SK-N-SH (cell line): ENCODE results near the gene AGBL4.

ENCODE experiments used
- EP300 ChIP-seq, 2 experiments: IDR thresholded peaks; 2 replicates each; pipeline versions ENCODE4 v1.4.0 to v1.6.1; 2012; ENCODE audit warnings: borderline replicate concordance in 1 of 2, low read depth in 1 of 2, low read length in 1 of 2
- EZH2phosphoT487 ChIP-seq: fragments of 200-600 bp; sonication (generic); IDR thresholded peaks from 2 replicates; pipeline ENCODE4 v1.6.1; 2017; ENCODE audit warnings: low read depth, mixed run types, mild to moderate bottlenecking, antibody characterized with exemption, moderate library complexity, borderline replicate concordance
- FOXJ3 ChIP-seq: sonication (generic); formaldehyde crosslinking; IDR thresholded peaks from 2 replicates; pipeline ENCODE4 v1.5.1; 2020; ENCODE audit warnings: mild to moderate bottlenecking, missing genetic modification reagents
- MXI1 ChIP-seq: IDR thresholded peaks from 2 replicates; pipeline ENCODE4 v1.6.1; 2012; ENCODE audit warnings: mild to moderate bottlenecking, low read depth, low read length, improper control_type of control experiment
- RCOR1 ChIP-seq: fragments of 150-350 bp; IDR thresholded peaks from 2 replicates; pipeline ENCODE4 v1.6.1; 2017; ENCODE audit warnings: antibody characterized with exemption, low read length
- RXRA ChIP-seq: IDR thresholded peaks from 2 replicates; pipeline ENCODE4 v1.4.0; 2012; ENCODE audit warnings: low read depth, mild to moderate bottlenecking, borderline replicate concordance
- TAF1 ChIP-seq: IDR thresholded peaks from 2 replicates; pipeline ENCODE4 v1.6.1; 2012; ENCODE audit warnings: low read depth, mild to moderate bottlenecking, low read length, moderate library complexity, borderline replicate concordance
- TEAD4 ChIP-seq: IDR thresholded peaks from 2 replicates; pipeline ENCODE4 v1.4.0; 2012; ENCODE audit warnings: mild to moderate bottlenecking, borderline replicate concordance; ENCODE audit not compliant: insufficient read depth
- TF ChIP-seq, protein P1 (sequence below): fragments of 200-600 bp; sonication (generic); IDR thresholded peaks from 2 replicates; pipeline ENCODE4 v1.6.1; 2017; ENCODE audit warnings: antibody characterized with exemption, mild to moderate bottlenecking, moderate library complexity

- no peak for TF ChIP-seq EZH2phosphoT487
- TF ChIP-seq, protein P1, sequence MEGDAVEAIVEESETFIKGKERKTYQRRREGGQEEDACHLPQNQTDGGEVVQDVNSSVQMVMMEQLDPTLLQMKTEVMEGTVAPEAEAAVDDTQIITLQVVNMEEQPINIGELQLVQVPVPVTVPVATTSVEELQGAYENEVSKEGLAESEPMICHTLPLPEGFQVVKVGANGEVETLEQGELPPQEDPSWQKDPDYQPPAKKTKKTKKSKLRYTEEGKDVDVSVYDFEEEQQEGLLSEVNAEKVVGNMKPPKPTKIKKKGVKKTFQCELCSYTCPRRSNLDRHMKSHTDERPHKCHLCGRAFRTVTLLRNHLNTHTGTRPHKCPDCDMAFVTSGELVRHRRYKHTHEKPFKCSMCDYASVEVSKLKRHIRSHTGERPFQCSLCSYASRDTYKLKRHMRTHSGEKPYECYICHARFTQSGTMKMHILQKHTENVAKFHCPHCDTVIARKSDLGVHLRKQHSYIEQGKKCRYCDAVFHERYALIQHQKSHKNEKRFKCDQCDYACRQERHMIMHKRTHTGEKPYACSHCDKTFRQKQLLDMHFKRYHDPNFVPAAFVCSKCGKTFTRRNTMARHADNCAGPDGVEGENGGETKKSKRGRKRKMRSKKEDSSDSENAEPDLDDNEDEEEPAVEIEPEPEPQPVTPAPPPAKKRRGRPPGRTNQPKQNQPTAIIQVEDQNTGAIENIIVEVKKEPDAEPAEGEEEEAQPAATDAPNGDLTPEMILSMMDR = no peak
- TF ChIP-seq EP300 (IDR thresholded peaks at IDR 0.05; ENCODE audit: borderline replicate concordance in 1 of 2, low read depth in 1 of 2, low read length in 1 of 2) = no peak
- TF ChIP-seq FOXJ3 (CRISPR knock-in tag) = no peak
- TF ChIP-seq TEAD4 = no peak
- no peak for TF ChIP-seq RXRA
- no peak for TF ChIP-seq RCOR1
- TF ChIP-seq TAF1 = no peak
- TF ChIP-seq MXI1 = no peak
These were observed 1100.6 kb downstream of the AGBL4 start for GRCh38 chr1:48923116-48923515.
